K562 (cell line): ENCODE measurements around the gene CD4. TPM values are rescaled to one million over a fixed set of nuclear protein-coding genes. Genes with fewer than 3 reads are reported as not detected.

Source experiments
- ATAC-seq: fragments of 200-7000 bp; cut with Tn5 transposase; 3 replicates; pipeline ENCODE4 v1.9.1; 2020; ENCODE audit warnings: moderate library complexity
- BruUV-seq: library from RNA; stranded (reverse); fragments of 400-500 nt; replicated peaks from 2 replicates; lab custom pipeline; 2021; lab: Mats Ljungman, UMichigan
- CTCF ChIA-PET: fragments of 300-600 bp; formaldehyde crosslinking; extraction: SDS; loops from one replicate; lab custom pipeline; 2021; ENCODE audit warnings: low intra/inter-chr PET ratio; lab: Yijun Ruan, JAX
- POLR2A ChIA-PET: fragments of 300-600, 350-650 bp; sonication (Branson Sonifier 250); formaldehyde crosslinking; extraction: SDS; loops from one replicate; lab custom pipeline; 2021; ENCODE audit warnings: antibody characterized with exemption, inconsistent platforms; lab: Yijun Ruan, JAX
- DNase-seq, 4 experiments: peaks; one replicate each; pipeline versions ENCODE4 v3.0.0 to v3.0.0-alpha.2; 2011 to 2018; ENCODE audit warnings: low spot score in 3 of 4, mixed read lengths in 3 of 4; ENCODE audit errors: extremely low read depth in 1 of 4
- FAIRE-seq: peaks from 2 replicates; lab custom pipeline; 2011; peaks lifted over from hg19 to GRCh38; lab: Jason Lieb, UNC
- H2AFZ ChIP-seq: 2 replicates; pipeline ENCODE4 v1.6.0; 2011; ENCODE audit warnings: low read depth, low read length, control low read depth, inconsistent platforms
- H3K27ac ChIP-seq: fragments of 200-600 bp; 3 replicates; pipeline ENCODE4 v1.8.0; 2011; ENCODE audit warnings: low read depth, mild to moderate bottlenecking, control low read depth, inconsistent platforms, low read length, moderate library complexity, mixed read lengths; ENCODE audit errors: extremely low read depth
- H3K27me3 ChIP-seq, 2 experiments: fragments of 300-600 bp in 1 of 2; 2 replicates in 1 of 2; 3 replicates in 1 of 2; pipeline versions ENCODE4 v1.6.0 to v1.8.0; 2011; ENCODE audit warnings: inconsistent platforms in 2 of 2, low read length in 2 of 2, mild to moderate bottlenecking in 1 of 2, mixed read lengths in 1 of 2, moderate library complexity in 1 of 2; ENCODE audit not compliant: control insufficient read depth in 2 of 2, insufficient read depth in 2 of 2
- H3K36me3 ChIP-seq: fragments of 300-600 bp; 3 replicates; pipeline ENCODE4 v1.8.0; 2011; ENCODE audit warnings: mild to moderate bottlenecking, low read length, inconsistent platforms; ENCODE audit not compliant: control insufficient read depth, insufficient read depth
- H3K4me1 ChIP-seq, 2 experiments: fragments of 200-600 bp in 1 of 2; replicated peaks in 1 of 2; 2 replicates in 1 of 2; 3 replicates in 1 of 2; pipeline versions ENCODE4 v1.5.1 to v1.8.0; 2011; ENCODE audit warnings: inconsistent platforms in 2 of 2, low read length in 2 of 2, mild to moderate bottlenecking in 1 of 2, mixed read lengths in 1 of 2, moderate library complexity in 1 of 2; ENCODE audit not compliant: control insufficient read depth in 2 of 2, insufficient read depth in 2 of 2
- H3K4me2 ChIP-seq: 2 replicates; pipeline ENCODE4 v1.6.1; 2011; ENCODE audit warnings: low read length, control low read depth, inconsistent platforms, mixed read lengths; ENCODE audit not compliant: insufficient read depth
- H3K4me3 ChIP-seq: fragments of 200-600 bp; sonication (generic), shearing (Covaris generic); 2 replicates; pipeline ENCODE4 v1.5.1; 2016; ENCODE audit warnings: control low read depth, inconsistent platforms
- H3K79me2 ChIP-seq: fragments of 200-600 bp; 3 replicates; pipeline ENCODE4 v1.8.0; 2011; ENCODE audit warnings: low read length, inconsistent platforms; ENCODE audit not compliant: control insufficient read depth, insufficient read depth
- H3K9ac ChIP-seq, 2 experiments: 2 replicates each; pipeline versions ENCODE4 v1.6.0 to v1.6.1; 2011; ENCODE audit warnings: low read depth in 2 of 2, low read length in 2 of 2, control low read depth in 1 of 2, inconsistent platforms in 1 of 2, mild to moderate bottlenecking in 1 of 2, mixed read lengths in 1 of 2; ENCODE audit not compliant: insufficient read depth in 1 of 2
- H3K9me1 ChIP-seq: one replicate; pipeline ENCODE4 v1.6.0; 2011; ENCODE audit warnings: inconsistent platforms, mild to moderate bottlenecking, low read length, moderate library complexity; ENCODE audit not compliant: control insufficient read depth, insufficient read depth
- H3K9me3 ChIP-seq: replicated peaks from 2 replicates; pipeline ENCODE4 v1.5.1; 2011; ENCODE audit warnings: low read depth, low read length, inconsistent platforms; ENCODE audit not compliant: control insufficient read depth, insufficient read depth
- H4K20me1 ChIP-seq: replicated peaks from 2 replicates; pipeline ENCODE4 v1.6.1; 2011; ENCODE audit warnings: low read length, inconsistent platforms, mixed read lengths; ENCODE audit not compliant: control insufficient read depth, insufficient read depth
- BDP1 ChIP-seq: IDR thresholded peaks from 3 replicates; pipeline ENCODE4 v1.6.1; 2011; ENCODE audit not compliant: insufficient read length, insufficient read depth
- IRF2 ChIP-seq: sonication (generic); formaldehyde crosslinking; IDR thresholded peaks from 2 replicates; pipeline ENCODE4 v1.8.1; 2022; ENCODE audit warnings: mild to moderate bottlenecking, missing genetic modification reagents
- PTTG1 ChIP-seq: fragments of 450-650 bp; IDR thresholded peaks from 2 replicates; pipeline ENCODE4 v1.6.1; 2016; ENCODE audit warnings: low read depth, mild to moderate bottlenecking, missing genetic modification characterization, missing compliant biosample characterization
- ZNF41 ChIP-seq: fragments of 250-450 bp; sonication (Bioruptor Pico); conservative IDR thresholded peaks from 2 replicates; pipeline ENCODE4 v1.4.0; 2020; ENCODE audit warnings: mild to moderate bottlenecking
- WGBS: fragments of 100-300 bp; shearing (Covaris generic); methylation state at CpG from one replicate; pipeline ENCODE4 v1.1.6; 2016; ENCODE audit warnings: low coverage, mixed read lengths; ENCODE audit not compliant: insufficient coverage; ENCODE audit errors: missing lambda C conversion rate; 5-methylcytosine and 5-hydroxymethylcytosine counted together
- in situ Hi-C: fragments of 300-500 bp; cut with MboI; formaldehyde crosslinking; loops from 4 replicates; pipeline ENCODE4 v1.15.0; 2018; ENCODE audit warnings: inconsistent platforms, mixed read lengths
- intact Hi-C: fragments of 100-400 bp; cut with micrococcal nuclease; formaldehyde crosslinking; loops from 2 replicates; pipeline ENCODE4 v1.14.2; 2022
- polyA plus RNA-seq, 8 experiments: library from polyadenylated mRNA; depleted of rRNA in 4 of 8; stranded (reverse) in 5 of 8; unstranded in 3 of 8; fragments of >200 nt; fragmentation: Nextera tagmentation in 2 of 8; fragmentation: Illumina TruSeq in 1 of 8; extraction: Ambion mirVana in 2 of 8; extraction: Trizol in 1 of 8; gene quantifications; 2 replicates each; pipeline versions ENCODE4 v1.2.1 to v1.2.3, GENCODE V29; 2011 to 2014; ENCODE audit warnings: inconsistent platforms in 1 of 8, missing spikeins in 1 of 8
- total RNA-seq, 7 experiments: library from RNA; depleted of rRNA in 6 of 7; stranded (reverse); fragments of >200 nt in 6 of 7; fragmentation: Illumina TruSeq in 2 of 7; extraction: Trizol in 2 of 7; gene quantifications; 2 replicates each; pipeline versions ENCODE4 v1.2.1 to v1.2.3, GENCODE V29; 2011 to 2021; ENCODE audit warnings: low replicate concordance in 1 of 7

CD4 gene
- total and polyA plus RNA-seq, 9 of the 15 experiments (the other 6 are each of a cell fraction or from before 2014, with no cell fraction given): 0.06 to 0.27 (median 0.09) TPM; not detected in 5

DNA sequence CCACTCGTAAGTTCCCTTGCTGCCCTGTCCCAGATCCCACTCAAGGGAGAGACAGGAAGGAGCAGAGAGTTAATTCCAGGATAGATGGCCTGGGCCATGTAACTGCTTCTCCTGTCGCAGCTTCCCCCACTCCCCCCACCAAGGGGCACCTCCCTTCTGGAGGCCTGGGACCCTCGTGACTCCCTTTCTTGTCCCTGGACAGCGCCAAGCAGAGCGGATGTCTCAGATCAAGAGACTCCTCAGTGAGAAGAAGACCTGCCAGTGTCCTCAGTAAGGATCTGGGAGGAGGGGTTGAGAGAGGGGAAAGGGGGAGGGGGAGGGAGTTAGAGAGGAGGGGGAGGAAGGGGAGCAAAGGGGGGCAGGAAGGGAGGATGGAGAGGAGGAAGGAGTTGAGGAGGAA lies 29.3 kb downstream of the CD4 start:
- 63% methylated on average over 4 of the region's 5 CpGs for WGBS
- Histone ChIP-seq H3K4me1 (peaks cover 8 to 11% of the 10 kb centered on the region in 2 experiments; a peak in 4 of 5 replicates), H3K9ac (no peak overlapping the region; a peak in 1 of 4 replicates), H3K79me2 (no peaks in the 10 kb centered on the region), H3K4me3 (no peak overlapping the region), H4K20me1 (no peaks in the 10 kb centered on the region), H3K27ac (no peak overlapping the region), H3K4me2 (no peak overlapping the region), H2AFZ (no peak overlapping the region), H3K9me1 (no peaks in the 10 kb centered on the region), H3K27me3 (no peaks in the 10 kb centered on the region), H3K36me3 (no peaks in the 10 kb centered on the region), H3K9me3 (no peaks in the 10 kb centered on the region)
- in situ Hi-C loops (no loop called here), intact Hi-C loops (no loop called here)
- no TSS peak for BruUV-seq
- FAIRE-seq (no peak), DNase-seq (no peak), ATAC-seq (no peak)
- TF ChIP-seq IRF2: no peak
- no peak for TF ChIP-seq PTTG1 (tag)
- no peak for TF ChIP-seq ZNF41 (CRISPR knock-in tag)
- TF ChIP-seq BDP1: no peak
- ChIA-PET CTCF (no interaction called here), POLR2A (interaction anchor here (0.5 kb wide), 1 partner anchor 23 kb away, joined by 3 read pairs; no protein-coding TSS in a partner anchor)
